ENCODE data around the gene TLX2.

Gene TLX2

DNA sequence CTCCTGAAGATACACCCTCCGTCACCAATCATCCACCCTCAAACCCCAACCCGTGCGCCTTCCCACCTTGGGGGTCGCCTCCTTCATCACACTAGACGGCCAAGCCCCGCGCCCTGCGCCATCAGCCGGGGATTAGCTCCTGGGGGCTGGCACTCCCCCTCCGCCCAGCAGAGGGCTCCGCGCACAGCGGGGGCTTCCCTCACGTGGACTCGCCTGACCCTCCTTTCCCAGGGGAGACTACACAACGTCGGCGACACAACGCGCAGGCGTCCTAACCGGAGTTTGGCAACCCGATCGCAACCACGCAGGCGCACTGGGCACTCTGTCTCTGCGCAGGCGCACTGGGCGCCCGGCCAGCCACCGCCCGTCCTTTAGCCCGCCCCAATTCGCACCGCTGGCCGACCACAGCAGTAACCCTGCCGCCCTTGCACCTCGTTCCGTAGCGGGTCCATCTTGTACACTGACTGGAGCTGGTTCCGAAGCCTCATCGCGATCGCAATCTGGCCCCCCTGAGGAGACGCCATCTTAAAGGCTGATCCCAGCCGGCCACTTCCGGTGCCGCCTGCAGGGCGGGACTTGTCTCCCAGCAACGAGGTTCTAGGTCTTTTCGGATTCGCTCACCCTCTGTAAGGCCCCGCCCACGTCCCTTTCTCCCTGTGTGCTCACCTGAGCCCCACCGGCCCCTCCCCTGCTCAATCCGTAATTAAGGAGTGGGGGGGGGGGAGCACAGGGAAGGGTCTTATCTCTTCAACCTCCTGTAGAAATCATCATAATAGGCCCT, 6.9 kb upstream of the TLX2 start, which contains the start of gene PCGF1:
PCGF1 (minus strand) TSS at position 551 of the 781 bp plus-strand sequence; CDS start at position 524, 27 bp downstream.
- DNase-seq (peak; percentile 99), ATAC-seq (ENCODE audit: insufficient read depth, low read depth) (peak; percentile 89)
- peaks cover 11% of the 10 kb centered on the region for H3K36me3 ChIP-seq (ENCODE audit: insufficient read depth, low read length)
- peak within 1 kb of the TSS; percentile 96 for H3K27ac ChIP-seq (ENCODE audit: low read length)
- no peaks in the 10 kb centered on the region for H3K27me3 ChIP-seq (ENCODE audit: insufficient read depth, low read length, poor library complexity)
- no peaks in the 10 kb centered on the region for H3K9me3 ChIP-seq (ENCODE audit: insufficient read depth, low read length, severe bottlenecking)
- peak within 1 kb of the TSS; percentile 69 for H3K9ac ChIP-seq (ENCODE audit: low read depth, low read length)
- H3K4me3 ChIP-seq (ENCODE audit: low read depth in 1 of 2, low read length in 2 of 2): peak within 1 kb of the TSS; percentile 37 to 72
- H3K4me1 ChIP-seq (ENCODE audit: insufficient read depth, low read length): peaks cover 36% of the 10 kb centered on the region
- TF ChIP-seq, protein P1, sequence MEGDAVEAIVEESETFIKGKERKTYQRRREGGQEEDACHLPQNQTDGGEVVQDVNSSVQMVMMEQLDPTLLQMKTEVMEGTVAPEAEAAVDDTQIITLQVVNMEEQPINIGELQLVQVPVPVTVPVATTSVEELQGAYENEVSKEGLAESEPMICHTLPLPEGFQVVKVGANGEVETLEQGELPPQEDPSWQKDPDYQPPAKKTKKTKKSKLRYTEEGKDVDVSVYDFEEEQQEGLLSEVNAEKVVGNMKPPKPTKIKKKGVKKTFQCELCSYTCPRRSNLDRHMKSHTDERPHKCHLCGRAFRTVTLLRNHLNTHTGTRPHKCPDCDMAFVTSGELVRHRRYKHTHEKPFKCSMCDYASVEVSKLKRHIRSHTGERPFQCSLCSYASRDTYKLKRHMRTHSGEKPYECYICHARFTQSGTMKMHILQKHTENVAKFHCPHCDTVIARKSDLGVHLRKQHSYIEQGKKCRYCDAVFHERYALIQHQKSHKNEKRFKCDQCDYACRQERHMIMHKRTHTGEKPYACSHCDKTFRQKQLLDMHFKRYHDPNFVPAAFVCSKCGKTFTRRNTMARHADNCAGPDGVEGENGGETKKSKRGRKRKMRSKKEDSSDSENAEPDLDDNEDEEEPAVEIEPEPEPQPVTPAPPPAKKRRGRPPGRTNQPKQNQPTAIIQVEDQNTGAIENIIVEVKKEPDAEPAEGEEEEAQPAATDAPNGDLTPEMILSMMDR (IDR thresholded peaks at IDR 0.05; ENCODE audit: borderline replicate concordance, extremely low read depth, low read length, poor library complexity, severe bottlenecking): peak; percentile 98
- TF ChIP-seq EZH2 (IDR thresholded peaks at IDR 0.05; ENCODE audit: borderline replicate concordance, low read depth, low read length, severe bottlenecking): no peak
- peak within 1 kb of the TSS; percentile 88 for H2AFZ ChIP-seq (ENCODE audit: low read depth, low read length)
- H3K4me2 ChIP-seq (ENCODE audit: insufficient read depth, low read length): peak within 1 kb of the TSS; percentile 89
- H4K20me1 ChIP-seq (ENCODE audit: insufficient read depth, low read length): no peaks in the 10 kb centered on the region
- peaks cover 14% of the 10 kb centered on the region for H3K79me2 ChIP-seq (ENCODE audit: insufficient read depth, low read length)

DNA sequence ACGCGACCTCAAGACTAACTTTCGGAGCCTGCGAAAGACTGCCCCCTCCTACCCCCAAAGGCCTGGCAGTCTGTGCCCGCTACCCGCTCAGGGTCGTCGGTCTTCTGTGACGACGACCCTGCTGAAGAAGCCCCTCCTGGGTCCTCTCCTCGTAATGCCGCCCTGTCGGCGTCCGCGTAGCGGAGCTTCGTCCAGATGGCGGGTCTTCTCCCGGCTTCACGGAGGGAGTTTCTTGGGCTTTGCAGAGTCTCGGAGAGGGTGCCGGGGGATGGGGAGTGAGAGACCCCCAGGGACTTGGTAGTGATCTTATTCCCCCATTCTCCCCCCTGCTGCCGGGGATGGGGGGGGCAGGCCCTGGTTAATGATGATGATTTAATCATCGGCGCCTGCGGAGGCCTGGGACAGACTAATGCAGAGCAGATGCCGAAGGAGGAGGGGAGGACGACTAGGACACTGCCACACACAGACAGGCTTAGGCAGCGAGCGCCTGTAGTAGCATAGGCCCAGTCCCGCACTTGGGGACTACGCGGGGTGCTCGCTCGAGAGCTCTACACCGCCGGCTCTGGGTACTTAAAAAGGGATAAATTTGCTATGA, 6.2 kb upstream of the TLX2 start:
- H3K9ac ChIP-seq (ENCODE audit: low read depth, low read length): peak overlapping the region; percentile 69
- H2AFZ ChIP-seq (ENCODE audit: low read depth, low read length): peak overlapping the region; percentile 88
- DNase-seq (no peak), ATAC-seq (ENCODE audit: insufficient read depth, low read depth) (peak; percentile 16; the same call in 2 of the 3 replicates)
- peaks cover 36% of the 10 kb centered on the region for H3K4me1 ChIP-seq (ENCODE audit: insufficient read depth, low read length)
- H4K20me1 ChIP-seq (ENCODE audit: insufficient read depth, low read length): no peaks in the 10 kb centered on the region
- H3K9me3 ChIP-seq (ENCODE audit: insufficient read depth, low read length, severe bottlenecking): no peaks in the 10 kb centered on the region
- H3K27ac ChIP-seq (ENCODE audit: low read length): peak overlapping the region; percentile 96
- H3K27me3 ChIP-seq (ENCODE audit: insufficient read depth, low read length, poor library complexity): peaks cover 5% of the 10 kb centered on the region
- H3K36me3 ChIP-seq (ENCODE audit: insufficient read depth, low read length): peaks cover 11% of the 10 kb centered on the region
- peaks cover 14% of the 10 kb centered on the region for H3K79me2 ChIP-seq (ENCODE audit: insufficient read depth, low read length)
- peak overlapping the region; percentile 89 for H3K4me2 ChIP-seq (ENCODE audit: insufficient read depth, low read length)
- TF ChIP-seq, protein P1 (IDR thresholded peaks at IDR 0.05; ENCODE audit: borderline replicate concordance, extremely low read depth, low read length, poor library complexity, severe bottlenecking): peak; percentile 7
- TF ChIP-seq EZH2 (IDR thresholded peaks at IDR 0.05; ENCODE audit: borderline replicate concordance, low read depth, low read length, severe bottlenecking): no peak
- peak overlapping the region; percentile 37 to 72 for H3K4me3 ChIP-seq (ENCODE audit: low read depth in 1 of 2, low read length in 2 of 2)

DNA sequence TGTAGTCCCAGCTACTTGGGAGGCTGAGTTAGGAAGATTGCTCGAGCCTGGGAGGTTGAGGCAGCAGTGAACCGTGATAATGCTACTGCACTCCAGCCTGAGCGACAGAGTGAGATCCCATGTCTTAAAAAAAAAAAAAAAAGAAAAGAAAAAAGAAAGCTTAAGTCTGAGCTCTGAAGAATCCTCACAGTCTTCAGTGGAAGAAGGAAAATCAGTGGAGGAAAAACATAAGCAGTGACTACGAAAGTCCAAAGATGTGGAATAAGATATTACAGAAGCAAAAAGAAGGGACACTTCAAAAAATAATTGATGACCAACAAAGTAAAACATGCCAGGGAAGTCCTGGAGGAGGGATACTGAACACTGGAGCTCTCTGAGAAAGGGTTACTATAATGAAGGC, 4.0 kb upstream of the TLX2 start:
- Histone ChIP-seq H2AFZ (ENCODE audit: low read depth, low read length) (no peak overlapping the region), H3K4me2 (ENCODE audit: insufficient read depth, low read length) (no peak overlapping the region), H3K27ac (ENCODE audit: low read length) (no peak overlapping the region), H3K9ac (ENCODE audit: low read depth, low read length) (no peak overlapping the region), H3K9me3 (ENCODE audit: insufficient read depth, low read length, severe bottlenecking) (no peaks in the 10 kb centered on the region), H3K36me3 (ENCODE audit: insufficient read depth, low read length) (peaks cover 8% of the 10 kb centered on the region), H3K79me2 (ENCODE audit: insufficient read depth, low read length) (peaks cover 14% of the 10 kb centered on the region), H3K4me1 (ENCODE audit: insufficient read depth, low read length) (peaks cover 37% of the 10 kb centered on the region), H4K20me1 (ENCODE audit: insufficient read depth, low read length) (no peaks in the 10 kb centered on the region), H3K27me3 (ENCODE audit: insufficient read depth, low read length, poor library complexity) (peaks cover 19% of the 10 kb centered on the region), H3K4me3 (ENCODE audit: low read depth in 1 of 2, low read length in 2 of 2) (no peak overlapping the region)
- TF ChIP-seq, protein P1 (IDR thresholded peaks at IDR 0.05; ENCODE audit: borderline replicate concordance, extremely low read depth, low read length, poor library complexity, severe bottlenecking): no peak
- no peak for TF ChIP-seq EZH2 (IDR thresholded peaks at IDR 0.05; ENCODE audit: borderline replicate concordance, low read depth, low read length, severe bottlenecking)
- ATAC-seq (ENCODE audit: insufficient read depth, low read depth) (no peak), DNase-seq (no peak)
